Type B pancreatic cell (in vitro differentiated cells): ENCODE data around the gene GGTA1. TPM values are rescaled to one million over a fixed set of nuclear protein-coding genes. Genes with fewer than 3 reads are reported as not detected.

Experiments used
- DNase-seq: peaks from one replicate; pipeline ENCODE4 v3.0.0; 2021; ENCODE audit warnings: mixed read lengths; ENCODE audit not compliant: unreplicated experiment; ENCODE audit errors: extremely low spot score
- H3K27ac Mint-ChIP-seq: 2 replicates; pipeline ENCODE4 v1.8.0; 2021; ENCODE audit warnings: mild to moderate bottlenecking, mixed read lengths
- H3K27me3 Mint-ChIP-seq: 2 replicates; pipeline ENCODE4 v1.8.0; 2021; ENCODE audit warnings: mixed read lengths
- H3K36me3 Mint-ChIP-seq: 2 replicates; pipeline ENCODE4 v1.8.0; 2021; ENCODE audit warnings: mixed read lengths
- H3K4me1 Mint-ChIP-seq: one replicate; pipeline ENCODE4 v1.8.0; 2021; ENCODE audit warnings: mixed read lengths; ENCODE audit not compliant: unreplicated experiment
- H3K4me3 Mint-ChIP-seq: 2 replicates; pipeline ENCODE4 v1.8.0; 2021; ENCODE audit warnings: mild to moderate bottlenecking, mixed read lengths
- H3K9me3 Mint-ChIP-seq: 2 replicates; pipeline ENCODE4 v1.8.0; 2021; ENCODE audit warnings: mixed read lengths
- CTCF ChIP-seq: fragments of 200-600 bp; sonication (generic); conservative IDR thresholded peaks from 2 replicates; pipeline ENCODE4 v1.5.0; 2021; ENCODE audit warnings: antibody characterized with exemption, mild to moderate bottlenecking
- total RNA-seq: library from RNA; stranded (reverse); gene quantifications from 2 replicates; pipeline ENCODE4 v1.2.1, GENCODE V29; 2021; ENCODE audit warnings: low replicate concordance

The GGTA1 gene
- total RNA-seq, 1 donor from 2014 or later = not detected

DNA sequence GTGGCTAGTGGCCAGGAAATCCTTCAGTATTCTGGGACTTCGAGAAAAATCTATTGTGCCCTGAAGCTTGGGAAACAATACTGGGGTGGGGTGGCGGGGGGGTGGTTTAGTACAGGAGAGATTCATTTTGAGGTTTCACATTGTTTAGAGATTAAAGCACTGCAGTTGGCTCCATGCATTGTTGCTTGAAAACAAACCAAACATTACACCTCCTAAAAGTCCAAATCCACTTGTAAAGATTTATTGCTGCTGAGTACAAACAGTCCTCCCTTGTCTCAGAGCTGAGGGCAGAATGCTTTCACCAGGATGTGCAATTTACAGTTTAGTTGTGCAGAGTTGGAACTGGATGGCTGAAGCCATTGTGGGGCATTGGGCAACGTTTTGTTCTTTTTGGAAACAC lies 49.4 kb downstream of the GGTA1 start:
- H3K4me3 Mint-ChIP-seq = no peak overlapping the region
- no peaks in the 10 kb centered on the region for H3K9me3 Mint-ChIP-seq
- peaks cover 4% of the 10 kb centered on the region for H3K4me1 Mint-ChIP-seq
- no peak for TF ChIP-seq CTCF
- no peak overlapping the region for H3K27ac Mint-ChIP-seq
- DNase-seq = no peak
- peaks cover 40% of the 10 kb centered on the region for H3K27me3 Mint-ChIP-seq
- no peaks in the 10 kb centered on the region for H3K36me3 Mint-ChIP-seq

GRCh38 chr9:121449786-121450185 lies 49.9 kb downstream of the GGTA1 start:
- Mint-ChIP-seq H3K27ac (no peak overlapping the region), H3K27me3 (peaks cover 40% of the 10 kb centered on the region), H3K9me3 (no peaks in the 10 kb centered on the region), H3K4me1 (peaks cover 4% of the 10 kb centered on the region), H3K36me3 (no peaks in the 10 kb centered on the region), H3K4me3 (no peak overlapping the region)
- DNase-seq = no peak
- no peak for TF ChIP-seq CTCF

DNA sequence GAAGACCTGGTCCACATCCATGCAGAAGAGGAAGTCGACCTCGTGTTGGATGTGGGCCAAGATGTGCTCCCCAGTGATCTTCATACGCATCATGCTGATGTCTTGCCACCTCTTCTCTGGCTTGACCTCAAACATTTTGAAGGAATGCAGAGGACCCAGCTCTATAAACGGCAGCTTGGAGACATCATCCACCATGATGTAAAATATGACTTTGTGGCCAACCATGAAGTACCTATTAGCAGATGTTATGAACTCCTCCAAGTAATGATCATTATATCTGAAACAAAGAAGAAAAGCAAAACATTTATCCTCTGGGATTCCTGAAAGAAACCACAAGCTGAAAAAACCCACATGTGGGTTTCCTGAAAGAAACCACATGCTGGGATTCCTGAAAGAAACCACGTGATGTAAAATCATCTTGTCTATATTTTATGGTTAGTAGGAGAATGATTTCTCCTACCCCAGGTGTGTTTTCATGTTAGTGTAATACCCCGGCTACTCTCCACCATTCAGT lies 52.3 kb downstream of the GGTA1 start:
- H3K4me3 Mint-ChIP-seq = no peak overlapping the region
- no peak overlapping the region for H3K27ac Mint-ChIP-seq
- H3K27me3 Mint-ChIP-seq = peaks cover 37% of the 10 kb centered on the region
- H3K4me1 Mint-ChIP-seq = no peaks in the 10 kb centered on the region
- H3K9me3 Mint-ChIP-seq = no peaks in the 10 kb centered on the region
- DNase-seq = no peak
- H3K36me3 Mint-ChIP-seq = no peaks in the 10 kb centered on the region
- TF ChIP-seq CTCF = no peak

DNA sequence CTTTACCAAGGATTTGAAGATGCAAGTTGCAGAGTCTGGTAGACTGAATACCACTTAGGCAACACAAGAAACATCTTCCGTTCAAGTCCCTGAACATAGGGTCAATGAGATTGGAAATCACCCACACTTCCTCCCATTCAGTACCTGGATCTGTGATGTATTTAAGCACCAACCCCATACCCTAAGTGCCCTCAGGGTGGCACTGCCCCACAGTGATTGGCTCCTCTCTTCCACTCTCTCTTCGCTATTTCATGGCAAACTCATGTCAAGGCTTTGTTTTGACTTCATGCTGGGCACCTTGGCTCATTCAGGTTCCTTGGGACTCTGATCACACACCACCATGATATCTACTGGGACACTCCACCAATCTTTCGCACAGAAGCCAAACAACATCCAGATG lies 53.7 kb downstream of the GGTA1 start:
- H3K27me3 Mint-ChIP-seq = peaks cover 42% of the 10 kb centered on the region
- no peak for TF ChIP-seq CTCF
- H3K4me1 Mint-ChIP-seq = no peaks in the 10 kb centered on the region
- no peaks in the 10 kb centered on the region for H3K36me3 Mint-ChIP-seq
- H3K27ac Mint-ChIP-seq = no peak overlapping the region
- H3K4me3 Mint-ChIP-seq = no peak overlapping the region
- no peak for DNase-seq
- H3K9me3 Mint-ChIP-seq = no peaks in the 10 kb centered on the region

GRCh38 chr9:121443981-121444380 lies 55.7 kb downstream of the GGTA1 start:
- no peak for TF ChIP-seq CTCF
- Mint-ChIP-seq H3K4me1 (peaks cover 4% of the 10 kb centered on the region), H3K27ac (no peak overlapping the region), H3K9me3 (no peaks in the 10 kb centered on the region), H3K4me3 (no peak overlapping the region), H3K27me3 (peaks cover 45% of the 10 kb centered on the region), H3K36me3 (no peaks in the 10 kb centered on the region)
- no peak for DNase-seq

DNA sequence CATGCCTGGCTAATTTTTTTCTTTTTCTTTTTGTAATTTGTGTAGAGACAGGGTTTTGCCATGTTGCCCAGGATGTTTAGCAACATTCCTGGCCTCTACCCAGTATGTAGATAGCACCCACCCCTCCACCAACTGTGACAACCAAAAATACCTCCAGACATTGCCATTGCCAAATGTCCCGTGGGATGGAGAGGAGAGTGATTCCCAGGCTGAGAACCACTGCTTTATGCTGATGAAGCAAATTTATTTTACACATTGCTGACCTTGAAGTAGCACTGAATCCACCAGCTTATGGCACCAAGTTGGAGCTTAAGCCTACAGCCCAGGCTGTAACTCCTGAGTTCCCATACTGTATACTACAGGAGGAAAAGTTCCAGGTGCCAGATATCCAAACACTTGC lies 58.5 kb downstream of the GGTA1 start:
- no peak for DNase-seq
- Mint-ChIP-seq H3K4me1 (peaks cover 4% of the 10 kb centered on the region), H3K9me3 (no peaks in the 10 kb centered on the region), H3K27me3 (peaks cover 27% of the 10 kb centered on the region), H3K36me3 (no peaks in the 10 kb centered on the region), H3K27ac (no peak overlapping the region), H3K4me3 (no peak overlapping the region)
- TF ChIP-seq CTCF = no peak
